A549 (cell line): ENCODE data around the gene ZBED5. TPM values are rescaled to one million over a fixed set of nuclear protein-coding genes. Genes with fewer than 3 reads are reported as not detected.
A peak's percentile ranks its signal among the peaks of the same experiment; 100 is the strongest.

ENCODE experiments used
- ATAC-seq, 2 experiments: fragments of 200-7000 bp in 1 of 2; fragments of >200 bp in 1 of 2; cut with Nextera tagmentation in 1 of 2; cut with Tn5 transposase in 1 of 2; 3 replicates each; pipeline versions ENCODE4 v1.8.0 to v1.9.1; 2018 to 2020; ENCODE audit warnings: mild to moderate bottlenecking in 1 of 2, moderate library complexity in 1 of 2
- CTCF ChIA-PET: fragments of 300-600 bp; sonication (Branson Sonifier 250); formaldehyde crosslinking; extraction: SDS; loops from one replicate; lab custom pipeline; 2021; ENCODE audit warnings: antibody characterized with exemption, inconsistent platforms; lab: Yijun Ruan, JAX
- POLR2A ChIA-PET: fragments of 350-600 bp; formaldehyde crosslinking; extraction: SDS; loops from one replicate; lab custom pipeline; 2021; ENCODE audit warnings: antibody characterized with exemption, inconsistent platforms; lab: Yijun Ruan, JAX
- DNase-seq, 2 experiments: peaks; one replicate each; pipeline versions ENCODE4 v3.0.0 to v3.0.0-alpha.2; 2011 to 2016; ENCODE audit warnings: low read depth in 1 of 2, low spot score in 1 of 2
- FAIRE-seq: peaks from 2 replicates; lab custom pipeline; 2011; peaks lifted over from hg19 to GRCh38; lab: Jason Lieb, UNC
- H3K27ac ChIP-seq, 2 experiments: fragments of >200 bp; sonication (Bioruptor Twin); formaldehyde crosslinking; 3 replicates each; pipeline ENCODE4 v1.5.1; 2016 to 2017
- H3K4me1 ChIP-seq: fragments of >200 bp; sonication (Bioruptor Twin); formaldehyde crosslinking; 3 replicates; pipeline ENCODE4 v1.6.1; 2016
- H3K4me2 ChIP-seq: fragments of >200 bp; sonication (Bioruptor Twin); formaldehyde crosslinking; 3 replicates; pipeline ENCODE4 v1.6.1; 2016
- H3K4me3 ChIP-seq: fragments of >200 bp; sonication (Bioruptor Twin); formaldehyde crosslinking; 3 replicates; pipeline ENCODE4 v1.5.1; 2016
- H3K9me3 ChIP-seq: fragments of >200 bp; sonication (Bioruptor Twin); formaldehyde crosslinking; 3 replicates; pipeline ENCODE4 v1.6.1; 2016
- BCL3 ChIP-seq: fragments of >200 bp; sonication (Bioruptor Twin); formaldehyde crosslinking; IDR thresholded peaks from 3 replicates; pipeline ENCODE4 v1.6.1; 2016
- BHLHE40 ChIP-seq: IDR thresholded peaks from 2 replicates; pipeline ENCODE4 v1.6.1; 2012; ENCODE audit warnings: low read depth, low read length, inconsistent platforms
- CHD2 ChIP-seq: fragments of 150-350 bp; IDR thresholded peaks from 2 replicates; pipeline ENCODE4 v1.6.1; 2014; ENCODE audit warnings: low read length; ENCODE audit not compliant: partially characterized antibody
- CHD4 ChIP-seq: fragments of 200-600 bp; sonication (generic); IDR thresholded peaks from 2 replicates; pipeline ENCODE4 v1.6.1; 2016; ENCODE audit warnings: antibody characterized with exemption, mild to moderate bottlenecking, borderline replicate concordance
- EHF ChIP-seq: fragments of 250-450 bp; sonication (Bioruptor Pico); IDR thresholded peaks from 2 replicates; pipeline ENCODE4 v1.5.0; 2020; ENCODE audit warnings: mild to moderate bottlenecking
- EHMT2 ChIP-seq: fragments of 200-600 bp; sonication (generic); IDR thresholded peaks from 2 replicates; pipeline ENCODE4 v1.6.1; 2016; ENCODE audit warnings: antibody characterized with exemption, low read depth, mild to moderate bottlenecking, moderate library complexity
- ELK1 ChIP-seq: fragments of 150-350 bp; IDR thresholded peaks from 2 replicates; pipeline ENCODE4 v1.6.1; 2014; ENCODE audit warnings: low read depth, mild to moderate bottlenecking, low read length
- ESRRA ChIP-seq: fragments of 150-350 bp; IDR thresholded peaks from 2 replicates; pipeline ENCODE4 v1.6.1; 2014; ENCODE audit warnings: mild to moderate bottlenecking, low read length, borderline replicate concordance
- FOSL2 ChIP-seq, 2 experiments: fragments of 450-650 bp in 1 of 2; fragments of >200 bp in 1 of 2; sonication (Bioruptor Twin) in 1 of 2; formaldehyde crosslinking; IDR thresholded peaks; 2 replicates each; pipeline versions ENCODE4 v1.5.0 to v1.6.1; 2016 to 2020; ENCODE audit warnings: mild to moderate bottlenecking in 1 of 2, moderate library complexity in 1 of 2
- HOXA7 ChIP-seq: fragments of 250-450 bp; sonication (Bioruptor Pico); IDR thresholded peaks from 2 replicates; pipeline ENCODE4 v1.5.0; 2020; ENCODE audit warnings: mild to moderate bottlenecking, moderate library complexity
- JUN ChIP-seq, 2 experiments: fragments of >200 bp; sonication (Bioruptor Twin); formaldehyde crosslinking; IDR thresholded peaks; 2 replicates in 1 of 2; 3 replicates in 1 of 2; pipeline ENCODE4 v1.6.1; 2016 to 2017
- JUNB ChIP-seq: fragments of >200 bp; sonication (Bioruptor Twin); formaldehyde crosslinking; IDR thresholded peaks from 2 replicates; pipeline ENCODE4 v1.6.1; 2016
- KDM5A ChIP-seq: fragments of 200-600 bp; sonication (generic); IDR thresholded peaks from 2 replicates; pipeline ENCODE4 v1.6.1; 2016; ENCODE audit warnings: antibody characterized with exemption, mild to moderate bottlenecking
- NFE2L2 ChIP-seq: fragments of 150-350 bp; conservative IDR thresholded peaks from 2 replicates; pipeline ENCODE4 v1.6.1; 2014; ENCODE audit warnings: low read length
- NPAS2 ChIP-seq: fragments of 250-450 bp; sonication (Bioruptor Pico); IDR thresholded peaks from 2 replicates; pipeline ENCODE4 v1.8.0; 2022; ENCODE audit warnings: mild to moderate bottlenecking, moderate library complexity, borderline replicate concordance
- NR3C1 ChIP-seq: fragments of >200 bp; sonication (Bioruptor Twin); formaldehyde crosslinking; IDR thresholded peaks from 3 replicates; pipeline ENCODE4 v1.6.1; 2017
- POLR2A ChIP-seq: IDR thresholded peaks from 2 replicates; pipeline ENCODE4 v1.6.1; 2012; ENCODE audit warnings: mild to moderate bottlenecking, low read length
- RAD21 ChIP-seq, 2 experiments: fragments of >200 bp in 1 of 2; sonication (Bioruptor Twin) in 1 of 2; formaldehyde crosslinking in 1 of 2; IDR thresholded peaks in 1 of 2; conservative IDR thresholded peaks in 1 of 2; 2 replicates in 1 of 2; 3 replicates in 1 of 2; pipeline ENCODE4 v1.6.1; 2012 to 2018; ENCODE audit warnings: inconsistent platforms in 1 of 2
- RARB ChIP-seq: fragments of 250-450 bp; sonication (Bioruptor Pico); IDR thresholded peaks from 2 replicates; pipeline ENCODE4 v1.8.0; 2021; ENCODE audit warnings: mild to moderate bottlenecking, moderate library complexity
- REST ChIP-seq: fragments of 200-600 bp; sonication (generic); IDR thresholded peaks from 2 replicates; pipeline ENCODE4 v1.6.1; 2016; ENCODE audit warnings: antibody characterized with exemption, mild to moderate bottlenecking, moderate library complexity
- RFX5 ChIP-seq: fragments of 450-650 bp; IDR thresholded peaks from 2 replicates; pipeline ENCODE4 v1.7.1; 2014; ENCODE audit warnings: antibody characterized with exemption, mild to moderate bottlenecking, moderate library complexity
- RNF2 ChIP-seq: fragments of 200-600 bp; sonication (generic); IDR thresholded peaks from 2 replicates; pipeline ENCODE4 v1.6.1; 2016; ENCODE audit warnings: low read depth, mild to moderate bottlenecking, antibody characterized with exemption, moderate library complexity, borderline replicate concordance
- SREBF2 ChIP-seq: fragments of 450-650 bp; IDR thresholded peaks from 2 replicates; pipeline ENCODE4 v1.6.1; 2014; ENCODE audit warnings: mild to moderate bottlenecking, moderate library complexity
- ZC3H11A ChIP-seq: fragments of 450-650 bp; IDR thresholded peaks from 2 replicates; pipeline ENCODE4 v1.6.1; 2014; ENCODE audit warnings: antibody characterized with exemption, mild to moderate bottlenecking
- WGBS: methylation state at CpG from one replicate; pipeline ENCODE4 v1.1.6; 2017; ENCODE audit errors: missing lambda C conversion rate; 5-methylcytosine and 5-hydroxymethylcytosine counted together
- polyA plus RNA-seq, 4 experiments: library from polyadenylated mRNA; depleted of rRNA in 3 of 4; stranded (reverse); fragments of >200 nt; fragmentation: RNase III in 1 of 4; extraction: RNeasy Plus Mini Kit Qiagen cat#74134 plus additional on column Dnase treatment in 1 of 4; gene quantifications; 2 replicates in 3 of 4; 3 replicates in 1 of 4; pipeline ENCODE4 v1.2.3, GENCODE V29; 2011 to 2017
- TF ChIP-seq, protein P1 (sequence below): IDR thresholded peaks from 2 replicates; pipeline ENCODE4 v1.6.1; 2012
- TF ChIP-seq, protein P2 (sequence below): IDR thresholded peaks from 2 replicates; pipeline ENCODE4 v1.6.1; 2012
- TF ChIP-seq, protein P3 (sequence below): fragments of >200 bp; sonication (Bioruptor Twin); formaldehyde crosslinking; IDR thresholded peaks from 3 replicates; pipeline ENCODE4 v1.5.1; 2016

Gene ZBED5
- polyA plus RNA-seq, 2 of the 4 experiments (the other 2 are of a cell fraction), result 60.6 to 132 TPM

DNA sequence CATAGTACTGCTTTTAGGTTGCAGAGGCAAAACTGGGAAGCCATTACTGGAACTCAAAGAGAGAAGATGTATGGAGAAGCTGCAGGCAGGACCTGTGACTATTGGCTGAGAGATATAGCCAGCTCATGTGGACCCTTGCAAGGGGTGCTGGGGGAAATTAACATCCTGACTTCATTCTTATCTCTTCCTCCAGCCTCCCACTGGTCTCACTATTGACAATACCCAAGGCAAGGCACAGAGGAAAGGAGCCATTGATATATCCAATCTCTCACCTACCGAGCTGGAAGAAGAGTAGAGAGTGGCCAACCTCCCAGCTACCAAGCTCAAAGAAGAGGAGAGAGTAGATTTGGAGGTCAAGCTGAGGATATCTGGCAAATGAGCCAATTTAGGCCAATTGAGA is 36.8 kb upstream of the ZBED5 start:
- WGBS, result 95% methylated on average over 1 of the region's 1 CpG
- TF ChIP-seq POLR2A (no peak), RNF2 (no peak)
- ATAC-seq, result no peak
- Histone ChIP-seq H3K27ac (peak overlapping the region; percentile 76 to 93), H3K4me3 (no peak overlapping the region), H3K4me2 (peak overlapping the region; percentile 36; the same call in 2 of the 3 replicates), H3K9me3 (0 out of 3 replicates have a peak, but pooled peaks cover 7% of the 10 kb centered on the region), H3K4me1 (peaks cover 62% of the 10 kb centered on the region)
- ChIA-PET POLR2A (interaction anchor here (1.3 to 3.9 kb wide), 4 partner anchors 36 to 86 kb away, joined by 3 to 40 read pairs (median 10); partner anchors contain the start of genes EIF4G2 and ZBED5), CTCF (interaction anchor here (1.0 to 3.3 kb wide), 10 partner anchors 8 to 102 kb away, joined by 3 to 18 read pairs (median 5); partner anchors contain the start of gene ZBED5)
- no peak for FAIRE-seq
- DNase-seq, result no peak

GRCh38 chr11:10893714-10894151 is 35.9 kb upstream of the ZBED5 start:
- H3K4me2 ChIP-seq, result peak overlapping the region; percentile 36
- ATAC-seq, result peak; percentile 90 to 95
- ChIA-PET POLR2A (interaction anchor here (0.5 to 3.9 kb wide), 6 partner anchors 8 to 85 kb away, joined by 3 to 40 read pairs (median 4); partner anchors contain the start of genes EIF4G2 and ZBED5), CTCF (interaction anchor here (0.6 to 3.3 kb wide), 12 partner anchors 9 to 122 kb away, joined by 3 to 18 read pairs (median 4); partner anchors contain the start of gene ZBED5)
- H3K4me3 ChIP-seq, result no peak overlapping the region
- peak; percentile 18 to 90 for DNase-seq
- peaks cover 53% of the 10 kb centered on the region for H3K4me1 ChIP-seq
- H3K27ac ChIP-seq, result peak overlapping the region; percentile 76 to 93
- H3K9me3 ChIP-seq, result 0 out of 3 replicates have a peak, but pooled peaks cover 10% of the 10 kb centered on the region
- FAIRE-seq, result no peak
- TF ChIP-seq BCL3 (0 out of 3 replicates have a peak, but pooled peaks have one; percentile 46), NFE2L2 (peak; percentile 46; the same call in 1 of the 2 replicates), KDM5A (no peak), ESRRA (no peak), JUNB (peak; percentile 89), CHD2 (no peak), FOSL2 (IDR thresholded peaks at IDR 0.05) (peak; percentile 81), FOSL2 (CRISPR knock-in tag; IDR thresholded peaks at IDR 0.05) (peak; percentile 91), EHF (no peak), REST (no peak), EHMT2 (no peak), JUN (IDR thresholded peaks at IDR 0.05) (peak; percentile 91), HOXA7 (CRISPR knock-in tag) (no peak), NR3C1 (no peak), BHLHE40 (no peak), ELK1 (no peak), RARB (no peak), CHD4 (no peak), RAD21 (conservative IDR thresholded peaks at IDR 0.05 in 1 of 2, IDR thresholded peaks at IDR 0.05 in 1 of 2) (peak in 1 of 2 experiments; percentile 54; a peak in 2 of 5 replicates), RFX5 (no peak), NPAS2 (no peak), SREBF2 (no peak), ZC3H11A (no peak)
- TF ChIP-seq, protein P1, sequence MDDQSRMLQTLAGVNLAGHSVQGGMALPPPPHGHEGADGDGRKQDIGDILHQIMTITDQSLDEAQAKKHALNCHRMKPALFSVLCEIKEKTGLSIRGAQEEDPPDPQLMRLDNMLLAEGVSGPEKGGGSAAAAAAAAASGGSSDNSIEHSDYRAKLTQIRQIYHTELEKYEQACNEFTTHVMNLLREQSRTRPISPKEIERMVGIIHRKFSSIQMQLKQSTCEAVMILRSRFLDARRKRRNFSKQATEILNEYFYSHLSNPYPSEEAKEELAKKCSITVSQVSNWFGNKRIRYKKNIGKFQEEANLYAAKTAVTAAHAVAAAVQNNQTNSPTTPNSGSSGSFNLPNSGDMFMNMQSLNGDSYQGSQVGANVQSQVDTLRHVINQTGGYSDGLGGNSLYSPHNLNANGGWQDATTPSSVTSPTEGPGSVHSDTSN, result no peak
- TF ChIP-seq, protein P2, sequence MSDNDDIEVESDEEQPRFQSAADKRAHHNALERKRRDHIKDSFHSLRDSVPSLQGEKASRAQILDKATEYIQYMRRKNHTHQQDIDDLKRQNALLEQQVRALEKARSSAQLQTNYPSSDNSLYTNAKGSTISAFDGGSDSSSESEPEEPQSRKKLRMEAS, result 0 out of 2 replicates have a peak, but pooled peaks have one; percentile 14
- TF ChIP-seq, protein P3, sequence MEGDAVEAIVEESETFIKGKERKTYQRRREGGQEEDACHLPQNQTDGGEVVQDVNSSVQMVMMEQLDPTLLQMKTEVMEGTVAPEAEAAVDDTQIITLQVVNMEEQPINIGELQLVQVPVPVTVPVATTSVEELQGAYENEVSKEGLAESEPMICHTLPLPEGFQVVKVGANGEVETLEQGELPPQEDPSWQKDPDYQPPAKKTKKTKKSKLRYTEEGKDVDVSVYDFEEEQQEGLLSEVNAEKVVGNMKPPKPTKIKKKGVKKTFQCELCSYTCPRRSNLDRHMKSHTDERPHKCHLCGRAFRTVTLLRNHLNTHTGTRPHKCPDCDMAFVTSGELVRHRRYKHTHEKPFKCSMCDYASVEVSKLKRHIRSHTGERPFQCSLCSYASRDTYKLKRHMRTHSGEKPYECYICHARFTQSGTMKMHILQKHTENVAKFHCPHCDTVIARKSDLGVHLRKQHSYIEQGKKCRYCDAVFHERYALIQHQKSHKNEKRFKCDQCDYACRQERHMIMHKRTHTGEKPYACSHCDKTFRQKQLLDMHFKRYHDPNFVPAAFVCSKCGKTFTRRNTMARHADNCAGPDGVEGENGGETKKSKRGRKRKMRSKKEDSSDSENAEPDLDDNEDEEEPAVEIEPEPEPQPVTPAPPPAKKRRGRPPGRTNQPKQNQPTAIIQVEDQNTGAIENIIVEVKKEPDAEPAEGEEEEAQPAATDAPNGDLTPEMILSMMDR, result no peak; the same call in 2 of the 3 replicates
